GM23338 (cell line): ENCODE measurements around the gene GCSH. TPM values are rescaled to one million over a fixed set of nuclear protein-coding genes. Genes with fewer than 3 reads are reported as not detected.

Experiments used
- ATAC-seq: fragments of 200-7000 bp; cut with Tn5 transposase; 3 replicates; pipeline ENCODE4 v1.9.1; 2020
- DNase-seq: peaks from one replicate; pipeline ENCODE4 v3.0.0-alpha.2; 2015; ENCODE audit warnings: low spot score
- H2AFZ ChIP-seq: fragments of 200-600 bp; sonication (generic); 2 replicates; pipeline ENCODE4 v1.8.0; 2016; ENCODE audit warnings: antibody characterized with exemption, mild to moderate bottlenecking, moderate library complexity
- H3F3A ChIP-seq: fragments of 200-600 bp; sonication (generic); replicated peaks from 2 replicates; pipeline ENCODE4 v1.8.0; 2017; ENCODE audit warnings: antibody characterized with exemption, mixed run types, low read depth
- H3K27ac ChIP-seq: fragments of 200-600 bp; sonication (generic); 2 replicates; pipeline ENCODE4 v1.6.1; 2016; ENCODE audit warnings: low read depth
- H3K27me3 ChIP-seq: fragments of 200-600 bp; sonication (generic); 2 replicates; pipeline ENCODE4 v1.8.0; 2016; ENCODE audit warnings: mild to moderate bottlenecking, mixed run types, moderate library complexity; ENCODE audit not compliant: insufficient read depth
- H3K36me3 ChIP-seq: fragments of 200-600 bp; sonication (generic); 2 replicates; pipeline ENCODE4 v1.8.0; 2016; ENCODE audit warnings: mild to moderate bottlenecking; ENCODE audit not compliant: insufficient read depth
- H3K4me1 ChIP-seq: fragments of 200-600 bp; sonication (generic); 2 replicates; pipeline ENCODE4 v1.8.0; 2016; ENCODE audit warnings: mild to moderate bottlenecking, moderate library complexity; ENCODE audit not compliant: insufficient read depth
- H3K4me2 ChIP-seq: fragments of 200-600 bp; sonication (generic); 2 replicates; pipeline ENCODE4 v1.7.1; 2017; ENCODE audit warnings: mixed run types
- H3K4me3 ChIP-seq: fragments of 200-600 bp; sonication (generic); 2 replicates; pipeline ENCODE4 v1.6.1; 2016; ENCODE audit warnings: mixed run types
- H3K79me2 ChIP-seq: fragments of 200-600 bp; sonication (generic); replicated peaks from 2 replicates; pipeline ENCODE4 v1.8.0; 2017; ENCODE audit warnings: mild to moderate bottlenecking; ENCODE audit not compliant: insufficient read depth
- H3K9me2 ChIP-seq: fragments of 200-600 bp; sonication (generic); 2 replicates; pipeline ENCODE4 v1.8.0; 2017; ENCODE audit not compliant: insufficient read depth
- H4K20me1 ChIP-seq: fragments of 200-600 bp; sonication (generic); replicated peaks from 2 replicates; pipeline ENCODE4 v1.8.0; 2017; ENCODE audit warnings: mild to moderate bottlenecking; ENCODE audit not compliant: insufficient read depth
- H3K27ac Mint-ChIP-seq: 2 replicates; pipeline ENCODE4 v1.8.0; 2020; ENCODE audit warnings: inconsistent platforms, mild to moderate bottlenecking, moderate library complexity, mixed read lengths
- H3K27me3 Mint-ChIP-seq: 3 replicates; pipeline ENCODE4 v1.8.0; 2022; ENCODE audit warnings: low read depth, mild to moderate bottlenecking, moderate library complexity, mixed read lengths, inconsistent platforms; ENCODE audit not compliant: insufficient read depth, poor library complexity
- H3K36me3 Mint-ChIP-seq: 3 replicates; pipeline ENCODE4 v1.8.0; 2021; ENCODE audit warnings: low read depth, mild to moderate bottlenecking, inconsistent platforms, moderate library complexity, mixed read lengths
- H3K4me1 Mint-ChIP-seq: 3 replicates; pipeline ENCODE4 v1.8.0; 2020; ENCODE audit warnings: mild to moderate bottlenecking, inconsistent platforms, mixed read lengths
- H3K4me3 Mint-ChIP-seq: 3 replicates; pipeline ENCODE4 v1.8.0; 2021; ENCODE audit warnings: moderate library complexity, mild to moderate bottlenecking, inconsistent platforms, mixed read lengths
- H3K9me3 Mint-ChIP-seq: 3 replicates; pipeline ENCODE4 v1.8.0; 2020; ENCODE audit warnings: moderate library complexity, mild to moderate bottlenecking, inconsistent platforms, mixed read lengths
- ETS1 ChIP-seq: IDR thresholded peaks from 2 replicates; pipeline ENCODE4 v1.6.1; 2016; ENCODE audit warnings: antibody characterized with exemption
- EZH2phosphoT487 ChIP-seq: fragments of 200-600 bp; sonication (generic); IDR thresholded peaks from one replicate; pipeline ENCODE4 v1.8.1; 2018; ENCODE audit warnings: antibody characterized with exemption; ENCODE audit not compliant: unreplicated experiment
- JUNB ChIP-seq: IDR thresholded peaks from one replicate; pipeline ENCODE4 v1.6.1; 2016; ENCODE audit warnings: antibody characterized with exemption; ENCODE audit not compliant: unreplicated experiment
- REST ChIP-seq: IDR thresholded peaks from one replicate; pipeline ENCODE4 v1.6.1; 2018; ENCODE audit warnings: antibody characterized with exemption; ENCODE audit not compliant: unreplicated experiment
- STAT1 ChIP-seq: IDR thresholded peaks from one replicate; pipeline ENCODE4 v1.6.1; 2016; ENCODE audit warnings: antibody characterized with exemption; ENCODE audit not compliant: unreplicated experiment
- ZNF114 ChIP-seq: fragments of 250-450 bp; sonication (Bioruptor Pico); IDR thresholded peaks from 2 replicates; pipeline ENCODE4 v1.5.0; 2020; ENCODE audit warnings: mild to moderate bottlenecking, moderate library complexity
- polyA plus RNA-seq: library from polyadenylated mRNA; unstranded; fragments of >200 nt; fragmentation: Nextera tagmentation; extraction: Ambion mirVana; gene quantifications from 2 replicates; pipeline ENCODE4 v1.2.1, GENCODE V29; 2016
- total RNA-seq: library from RNA; depleted of rRNA; stranded (reverse); fragments of >200 nt; shearing (Covaris generic); gene quantifications from 2 replicates; pipeline ENCODE4 v1.2.3, GENCODE V29; 2014
- TF ChIP-seq, protein P1 (sequence below): fragments of 250-450 bp; sonication (Bioruptor Pico); IDR thresholded peaks from 2 replicates; pipeline ENCODE4 v1.5.0; 2020; ENCODE audit warnings: mild to moderate bottlenecking, moderate library complexity
- TF ChIP-seq, protein P2 (sequence below), 2 experiments: fragments of 200-600 bp in 1 of 2; sonication (generic) in 1 of 2; conservative IDR thresholded peaks; 2 replicates each; pipeline versions ENCODE4 v1.5.1 to v1.6.1; 2016 to 2017; ENCODE audit warnings: antibody characterized with exemption in 2 of 2, low read depth in 2 of 2, mild to moderate bottlenecking in 2 of 2, moderate library complexity in 1 of 2

Gene GCSH
- total and polyA plus RNA-seq, 2 experiments from 2014 or later, result 118 to 389 TPM

DNA sequence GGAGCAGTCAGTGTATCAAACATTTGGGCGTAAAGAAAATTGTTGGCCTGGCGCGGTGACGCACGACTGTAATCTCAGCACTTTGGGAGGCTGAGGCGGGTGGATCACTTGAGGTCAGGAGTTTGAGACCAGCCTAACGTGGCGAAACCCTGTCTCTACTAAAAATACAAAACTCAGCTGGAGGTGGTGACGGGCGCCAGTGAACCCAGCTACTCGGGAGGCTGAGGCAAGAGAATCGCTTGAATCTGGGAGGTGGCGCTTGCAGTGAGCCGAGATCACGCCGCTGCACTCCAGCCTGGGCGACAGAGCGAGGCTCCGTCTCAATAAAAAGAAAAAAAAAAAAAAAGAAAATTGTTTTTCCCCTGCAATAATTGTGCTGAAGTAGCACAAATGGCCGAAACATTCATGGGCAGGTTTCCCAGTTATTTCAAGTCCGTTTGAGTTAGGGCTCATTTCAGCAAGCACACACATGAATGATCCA is 1.4 kb downstream of the GCSH start (continued):
- TF ChIP-seq, protein P1, sequence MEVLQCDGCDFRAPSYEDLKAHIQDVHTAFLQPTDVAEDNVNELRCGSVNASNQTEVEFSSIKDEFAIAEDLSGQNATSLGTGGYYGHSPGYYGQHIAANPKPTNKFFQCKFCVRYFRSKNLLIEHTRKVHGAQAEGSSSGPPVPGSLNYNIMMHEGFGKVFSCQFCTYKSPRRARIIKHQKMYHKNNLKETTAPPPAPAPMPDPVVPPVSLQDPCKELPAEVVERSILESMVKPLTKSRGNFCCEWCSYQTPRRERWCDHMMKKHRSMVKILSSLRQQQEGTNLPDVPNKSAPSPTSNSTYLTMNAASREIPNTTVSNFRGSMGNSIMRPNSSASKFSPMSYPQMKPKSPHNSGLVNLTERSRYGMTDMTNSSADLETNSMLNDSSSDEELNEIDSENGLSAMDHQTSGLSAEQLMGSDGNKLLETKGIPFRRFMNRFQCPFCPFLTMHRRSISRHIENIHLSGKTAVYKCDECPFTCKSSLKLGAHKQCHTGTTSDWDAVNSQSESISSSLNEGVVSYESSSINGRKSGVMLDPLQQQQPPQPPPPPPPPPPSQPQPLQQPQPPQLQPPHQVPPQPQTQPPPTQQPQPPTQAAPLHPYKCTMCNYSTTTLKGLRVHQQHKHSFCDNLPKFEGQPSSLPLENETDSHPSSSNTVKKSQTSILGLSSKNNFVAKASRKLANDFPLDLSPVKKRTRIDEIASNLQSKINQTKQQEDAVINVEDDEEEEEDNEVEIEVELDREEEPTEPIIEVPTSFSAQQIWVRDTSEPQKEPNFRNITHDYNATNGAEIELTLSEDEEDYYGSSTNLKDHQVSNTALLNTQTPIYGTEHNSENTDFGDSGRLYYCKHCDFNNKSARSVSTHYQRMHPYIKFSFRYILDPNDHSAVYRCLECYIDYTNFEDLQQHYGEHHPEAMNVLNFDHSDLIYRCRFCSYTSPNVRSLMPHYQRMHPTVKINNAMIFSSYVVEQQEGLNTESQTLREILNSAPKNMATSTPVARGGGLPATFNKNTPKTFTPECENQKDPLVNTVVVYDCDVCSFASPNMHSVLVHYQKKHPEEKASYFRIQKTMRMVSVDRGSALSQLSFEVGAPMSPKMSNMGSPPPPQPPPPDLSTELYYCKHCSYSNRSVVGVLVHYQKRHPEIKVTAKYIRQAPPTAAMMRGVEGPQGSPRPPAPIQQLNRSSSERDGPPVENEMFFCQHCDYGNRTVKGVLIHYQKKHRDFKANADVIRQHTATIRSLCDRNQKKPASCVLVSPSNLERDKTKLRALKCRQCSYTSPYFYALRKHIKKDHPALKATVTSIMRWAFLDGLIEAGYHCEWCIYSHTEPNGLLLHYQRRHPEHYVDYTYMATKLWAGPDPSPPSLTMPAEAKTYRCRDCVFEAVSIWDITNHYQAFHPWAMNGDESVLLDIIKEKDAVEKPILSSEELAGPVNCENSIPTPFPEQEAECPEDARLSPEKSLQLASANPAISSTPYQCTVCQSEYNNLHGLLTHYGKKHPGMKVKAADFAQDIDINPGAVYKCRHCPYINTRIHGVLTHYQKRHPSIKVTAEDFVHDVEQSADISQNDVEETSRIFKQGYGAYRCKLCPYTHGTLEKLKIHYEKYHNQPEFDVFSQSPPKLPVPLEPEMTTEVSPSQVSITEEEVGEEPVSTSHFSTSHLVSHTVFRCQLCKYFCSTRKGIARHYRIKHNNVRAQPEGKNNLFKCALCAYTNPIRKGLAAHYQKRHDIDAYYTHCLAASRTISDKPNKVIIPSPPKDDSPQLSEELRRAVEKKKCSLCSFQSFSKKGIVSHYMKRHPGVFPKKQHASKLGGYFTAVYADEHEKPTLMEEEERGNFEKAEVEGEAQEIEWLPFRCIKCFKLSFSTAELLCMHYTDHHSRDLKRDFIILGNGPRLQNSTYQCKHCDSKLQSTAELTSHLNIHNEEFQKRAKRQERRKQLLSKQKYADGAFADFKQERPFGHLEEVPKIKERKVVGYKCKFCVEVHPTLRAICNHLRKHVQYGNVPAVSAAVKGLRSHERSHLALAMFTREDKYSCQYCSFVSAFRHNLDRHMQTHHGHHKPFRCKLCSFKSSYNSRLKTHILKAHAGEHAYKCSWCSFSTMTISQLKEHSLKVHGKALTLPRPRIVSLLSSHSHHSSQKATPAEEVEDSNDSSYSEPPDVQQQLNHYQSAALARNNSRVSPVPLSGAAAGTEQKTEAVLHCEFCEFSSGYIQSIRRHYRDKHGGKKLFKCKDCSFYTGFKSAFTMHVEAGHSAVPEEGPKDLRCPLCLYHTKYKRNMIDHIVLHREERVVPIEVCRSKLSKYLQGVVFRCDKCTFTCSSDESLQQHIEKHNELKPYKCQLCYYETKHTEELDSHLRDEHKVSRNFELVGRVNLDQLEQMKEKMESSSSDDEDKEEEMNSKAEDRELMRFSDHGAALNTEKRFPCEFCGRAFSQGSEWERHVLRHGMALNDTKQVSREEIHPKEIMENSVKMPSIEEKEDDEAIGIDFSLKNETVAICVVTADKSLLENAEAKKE (CRISPR knock-in tag), result no peak
- TF ChIP-seq STAT1 (no peak), REST (no peak), ZNF114 (CRISPR knock-in tag) (no peak), JUNB (no peak), EZH2phosphoT487 (no peak)

DNA sequence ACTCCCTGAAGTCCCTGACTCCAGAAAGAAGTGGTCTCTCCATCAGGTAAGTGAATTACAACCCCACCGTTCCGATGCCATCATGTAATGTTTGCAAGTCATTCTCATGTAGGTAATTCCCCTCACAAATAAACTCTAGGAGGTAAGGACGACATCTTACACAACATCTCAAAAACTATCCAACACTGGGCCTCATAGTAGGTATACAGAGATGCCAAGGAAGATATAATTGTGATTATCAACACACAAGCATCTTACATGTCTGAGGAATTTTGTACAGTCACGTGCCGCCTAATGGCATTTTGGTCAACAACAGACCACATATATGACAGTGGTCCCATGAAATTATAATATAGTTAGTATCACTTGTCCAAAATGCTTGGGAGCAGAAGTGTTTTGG is 7.4 kb downstream of the GCSH start:
- H4K20me1 ChIP-seq, result peaks cover 22% of the 10 kb centered on the region
- H2AFZ ChIP-seq, result no peak overlapping the region
- peak overlapping the region; percentile 41; the same call in 1 of the 2 replicates for H3K27ac Mint-ChIP-seq
- peaks cover 36% of the 10 kb centered on the region for H3K36me3 Mint-ChIP-seq
- TF ChIP-seq ZNF114 (CRISPR knock-in tag), result no peak
- no peak for TF ChIP-seq ETS1
- no peak for TF ChIP-seq EZH2phosphoT487
- TF ChIP-seq, protein P2, sequence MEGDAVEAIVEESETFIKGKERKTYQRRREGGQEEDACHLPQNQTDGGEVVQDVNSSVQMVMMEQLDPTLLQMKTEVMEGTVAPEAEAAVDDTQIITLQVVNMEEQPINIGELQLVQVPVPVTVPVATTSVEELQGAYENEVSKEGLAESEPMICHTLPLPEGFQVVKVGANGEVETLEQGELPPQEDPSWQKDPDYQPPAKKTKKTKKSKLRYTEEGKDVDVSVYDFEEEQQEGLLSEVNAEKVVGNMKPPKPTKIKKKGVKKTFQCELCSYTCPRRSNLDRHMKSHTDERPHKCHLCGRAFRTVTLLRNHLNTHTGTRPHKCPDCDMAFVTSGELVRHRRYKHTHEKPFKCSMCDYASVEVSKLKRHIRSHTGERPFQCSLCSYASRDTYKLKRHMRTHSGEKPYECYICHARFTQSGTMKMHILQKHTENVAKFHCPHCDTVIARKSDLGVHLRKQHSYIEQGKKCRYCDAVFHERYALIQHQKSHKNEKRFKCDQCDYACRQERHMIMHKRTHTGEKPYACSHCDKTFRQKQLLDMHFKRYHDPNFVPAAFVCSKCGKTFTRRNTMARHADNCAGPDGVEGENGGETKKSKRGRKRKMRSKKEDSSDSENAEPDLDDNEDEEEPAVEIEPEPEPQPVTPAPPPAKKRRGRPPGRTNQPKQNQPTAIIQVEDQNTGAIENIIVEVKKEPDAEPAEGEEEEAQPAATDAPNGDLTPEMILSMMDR (conservative IDR thresholded peaks at IDR 0.05; ENCODE audit: low read depth in 2 of 2), result no peak
- H3F3A ChIP-seq, result 0 out of 2 replicates have a peak, but pooled peaks cover 2% of the 10 kb centered on the region
- H3K4me3 Mint-ChIP-seq, result no peak overlapping the region
- H3K4me2 ChIP-seq, result no peak overlapping the region
- no peaks in the 10 kb centered on the region for H3K27me3 ChIP-seq
- ATAC-seq (no peak), DNase-seq (no peak)
- H3K27me3 Mint-ChIP-seq, result no peaks in the 10 kb centered on the region
- H3K4me1 ChIP-seq, result no peaks in the 10 kb centered on the region
- no peaks in the 10 kb centered on the region for H3K9me3 Mint-ChIP-seq
- no peaks in the 10 kb centered on the region for H3K4me1 Mint-ChIP-seq
- no peak overlapping the region for H3K27ac ChIP-seq
- peaks cover 10% of the 10 kb centered on the region for H3K36me3 ChIP-seq
- H3K79me2 ChIP-seq, result peaks cover 78% of the 10 kb centered on the region
- H3K9me2 ChIP-seq, result no peaks in the 10 kb centered on the region
- no peak overlapping the region for H3K4me3 ChIP-seq
